HG02973 (cell line): ENCODE measurements around the gene BCAS4.
"Not testable (repeated sequence)": the region's sequence is repeated elsewhere in the genome, so short reads cannot be mapped to it uniquely, and the experiment has no call there.

Experiments
- ATAC-seq: cut with Tn5 transposase; IDR thresholded peaks from one replicate; pipeline ENCODE4 v1.9.1; 2021; ENCODE audit warnings: moderate library complexity; ENCODE audit not compliant: unreplicated experiment

BCAS4 gene, protein sequence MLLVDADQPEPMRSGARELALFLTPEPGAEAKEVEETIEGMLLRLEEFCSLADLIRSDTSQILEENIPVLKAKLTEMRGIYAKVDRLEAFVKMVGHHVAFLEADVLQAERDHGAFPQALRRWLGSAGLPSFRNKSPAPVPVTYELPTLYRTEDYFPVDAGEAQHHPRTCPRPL

DNA sequence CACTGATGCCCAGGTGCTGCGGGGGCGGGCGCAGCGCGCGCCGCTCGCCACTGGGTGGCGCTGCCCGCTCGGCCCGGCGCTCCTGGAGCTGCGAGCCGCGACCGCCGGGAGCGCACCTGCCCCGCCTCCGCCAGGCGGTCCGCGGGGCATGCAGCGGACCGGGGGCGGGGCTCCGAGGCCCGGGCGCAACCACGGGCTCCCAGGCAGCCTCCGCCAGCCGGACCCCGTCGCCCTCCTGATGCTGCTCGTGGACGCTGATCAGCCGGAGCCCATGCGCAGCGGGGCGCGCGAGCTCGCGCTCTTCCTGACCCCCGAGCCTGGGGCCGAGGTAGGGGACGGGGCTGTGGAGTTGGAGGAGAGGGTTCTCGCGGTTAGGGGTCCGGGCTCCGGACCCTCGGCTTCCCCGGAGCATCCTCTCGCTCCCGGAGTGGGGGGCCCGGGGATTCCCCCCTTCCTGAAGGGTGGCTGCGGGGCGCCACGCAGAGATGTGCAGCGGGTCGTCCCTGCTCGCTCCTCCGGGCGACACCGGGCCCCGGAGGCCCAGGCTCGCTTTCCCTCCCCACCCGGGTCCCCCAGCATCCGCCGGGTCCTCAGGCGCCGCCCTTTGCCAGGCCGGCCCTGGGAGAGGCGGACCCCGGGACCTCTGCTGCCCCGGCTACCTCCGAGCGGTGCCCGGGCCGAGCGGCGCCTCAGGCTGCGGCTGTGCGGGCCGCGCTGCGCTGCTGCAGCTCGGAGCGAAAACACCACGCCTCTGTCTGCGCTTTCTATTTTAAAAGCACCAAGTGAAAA is at the start of gene BCAS4:
TSS of gene BCAS4 (plus strand) at position 216 of the 789 bp plus-strand sequence. CDS start at position 239, 23 bp downstream.
- peak; percentile 53 for ATAC-seq

DNA sequence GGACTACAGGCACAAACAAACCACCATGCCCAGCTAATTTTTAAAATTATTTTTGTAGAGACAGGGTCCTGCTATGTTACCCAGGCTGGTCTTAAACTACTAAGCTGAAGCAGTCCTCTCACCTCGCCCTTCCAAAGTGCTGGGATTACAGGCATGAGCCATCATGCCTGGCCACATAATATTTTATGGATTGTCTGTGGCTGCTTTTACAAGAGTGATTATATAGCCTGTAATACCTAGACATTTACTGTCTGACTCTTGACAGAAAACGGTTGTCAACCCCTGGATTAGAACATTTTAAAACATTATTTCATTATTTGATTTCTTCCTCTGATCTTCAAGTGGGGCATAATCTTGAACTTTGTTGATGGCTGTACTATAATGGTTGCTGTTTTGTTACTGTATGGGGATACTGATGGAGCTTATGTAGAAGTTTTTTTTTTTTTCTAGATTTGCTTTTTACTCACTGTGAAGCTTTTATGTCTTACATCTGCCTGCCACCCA is 49.2 kb upstream of the BCAS4 start:
- ATAC-seq, result no peak

DNA sequence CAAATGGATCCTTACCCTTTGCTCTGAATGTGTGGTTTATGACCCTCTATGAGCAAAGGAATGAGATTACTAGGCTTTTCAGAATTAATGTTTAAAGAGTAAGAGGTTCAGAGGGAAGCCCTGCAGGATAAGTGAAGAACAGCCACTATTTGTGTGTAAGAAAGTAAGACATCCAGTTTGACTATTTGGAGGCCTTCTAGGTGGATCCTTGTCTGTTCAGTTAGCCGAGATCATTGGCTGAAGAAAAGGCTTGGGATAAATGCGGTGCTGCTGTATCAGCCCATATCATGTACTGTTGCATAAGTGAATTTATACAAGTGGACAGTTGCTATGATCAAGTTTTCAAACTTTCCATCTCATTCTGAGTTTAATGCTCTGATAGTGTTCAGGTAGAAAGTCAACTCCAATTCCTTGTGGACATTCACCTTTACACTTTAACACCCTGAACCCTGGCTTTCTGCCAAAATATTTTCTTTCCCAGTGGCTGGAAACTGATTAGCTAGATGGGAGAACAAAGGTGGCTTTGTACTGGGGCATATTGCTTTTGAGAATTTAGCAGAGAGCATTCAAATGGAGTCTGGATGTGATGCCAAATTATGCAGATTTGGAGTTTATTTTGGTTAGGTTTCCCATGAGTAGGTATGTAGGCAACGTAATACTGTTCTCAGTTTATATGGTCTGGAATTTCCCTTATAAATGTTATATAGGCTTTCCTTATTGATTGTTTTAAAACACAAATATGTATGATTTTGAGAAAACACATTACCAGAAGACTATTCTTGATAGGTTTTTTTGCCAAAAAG is 48.5 kb upstream of the BCAS4 start:
- no peak for ATAC-seq

DNA sequence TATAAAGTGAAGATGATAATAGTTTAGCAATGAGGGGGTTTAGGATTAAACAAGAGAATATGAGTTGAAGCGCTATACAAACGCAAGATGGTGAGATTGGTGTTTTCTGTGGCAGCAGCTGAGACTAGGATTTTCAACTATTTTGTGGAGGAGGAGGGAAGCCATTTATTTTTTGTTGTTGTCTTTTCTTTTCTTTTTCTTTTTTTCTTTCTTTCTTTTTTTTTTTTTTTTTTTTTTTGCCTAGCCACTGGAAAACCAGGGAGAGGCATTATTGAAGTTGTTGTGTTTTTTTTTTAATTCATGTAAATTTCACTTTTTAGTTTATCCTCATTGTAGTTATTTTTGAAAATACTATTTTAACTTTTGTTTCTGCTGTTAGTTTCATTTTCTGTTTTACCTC is 47.6 kb upstream of the BCAS4 start:
- ATAC-seq, result no peak

DNA sequence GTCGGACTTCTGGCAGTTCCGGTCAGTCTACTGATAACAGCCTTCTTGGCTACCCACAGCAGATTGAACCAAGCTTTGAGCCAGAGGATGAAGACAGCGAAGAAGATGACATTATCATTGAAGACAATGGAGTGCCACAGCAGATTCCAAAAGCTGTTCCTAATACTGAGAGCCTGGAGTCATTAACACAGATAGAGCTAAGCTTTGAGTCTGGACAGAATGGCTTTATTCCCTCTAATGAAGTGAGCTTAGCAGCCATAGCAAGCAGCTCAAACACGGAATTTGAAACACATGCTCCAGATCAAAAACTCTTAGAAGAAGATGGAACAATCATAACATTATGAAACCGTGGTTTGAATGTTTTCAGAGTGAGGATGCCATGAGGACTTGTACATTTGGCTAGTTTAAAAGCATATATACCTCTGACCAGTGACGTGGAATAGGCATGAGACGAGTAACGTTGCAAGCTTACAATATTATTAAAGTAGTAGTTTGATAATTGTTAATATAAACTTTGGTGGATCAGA is 44.7 kb upstream of the BCAS4 start:
- no peak for ATAC-seq

DNA sequence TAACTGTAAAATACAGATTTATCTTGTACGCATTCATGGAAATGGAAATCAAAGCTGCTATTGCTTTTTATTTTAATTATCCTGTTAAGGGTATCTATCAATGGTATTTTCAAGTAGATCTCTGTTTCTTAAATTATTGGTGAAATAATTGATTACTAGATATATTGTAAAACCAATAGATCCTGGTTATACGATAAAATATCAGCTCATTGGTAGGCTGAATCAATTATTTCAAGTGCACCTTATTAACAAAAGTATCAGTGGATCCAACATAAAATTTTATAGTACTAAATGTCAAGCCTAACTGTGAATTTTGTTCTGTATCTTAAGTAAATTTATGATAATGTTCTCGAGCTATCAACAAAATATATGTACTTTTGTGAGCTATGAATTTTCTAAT is 41.7 kb upstream of the BCAS4 start:
- ATAC-seq, result no peak

DNA sequence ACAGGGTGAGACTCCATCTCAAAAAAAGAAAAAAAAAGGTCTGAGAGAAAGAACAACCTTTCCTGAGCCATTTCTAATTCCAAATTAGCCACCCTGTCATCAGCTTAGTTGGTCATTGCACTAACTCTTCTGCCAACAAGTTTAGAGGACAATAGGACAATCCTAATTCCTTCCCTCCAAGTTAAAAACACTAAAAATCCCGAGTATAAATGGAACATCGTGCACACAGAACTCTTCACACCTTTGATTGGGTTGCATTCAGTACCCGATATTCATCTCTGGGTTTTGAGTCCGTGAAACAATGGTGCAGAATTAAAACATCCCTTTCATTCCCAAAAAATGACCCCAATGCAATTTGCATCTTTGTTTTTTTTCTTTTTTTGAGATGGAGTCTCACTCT is 40.4 kb upstream of the BCAS4 start:
- no peak for ATAC-seq

DNA sequence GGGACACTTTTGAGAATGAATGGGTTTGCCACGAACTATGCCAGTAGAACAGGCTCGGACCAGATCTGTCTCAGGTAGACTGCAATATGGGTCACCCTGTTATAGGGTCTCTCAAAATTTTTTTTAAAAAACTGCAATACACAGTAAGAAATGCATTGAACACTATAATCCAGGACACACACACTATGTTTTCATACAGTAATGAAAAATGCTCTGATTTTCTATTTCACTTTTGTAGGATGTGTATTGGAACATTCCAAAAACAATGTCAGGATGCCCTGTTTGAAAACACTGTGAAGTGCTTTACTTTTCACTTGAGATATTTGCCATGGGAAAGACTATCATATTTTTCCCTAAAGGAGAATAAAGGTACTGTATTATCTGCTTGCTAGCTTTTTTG is 38.4 kb upstream of the BCAS4 start:
- no peak for ATAC-seq

DNA sequence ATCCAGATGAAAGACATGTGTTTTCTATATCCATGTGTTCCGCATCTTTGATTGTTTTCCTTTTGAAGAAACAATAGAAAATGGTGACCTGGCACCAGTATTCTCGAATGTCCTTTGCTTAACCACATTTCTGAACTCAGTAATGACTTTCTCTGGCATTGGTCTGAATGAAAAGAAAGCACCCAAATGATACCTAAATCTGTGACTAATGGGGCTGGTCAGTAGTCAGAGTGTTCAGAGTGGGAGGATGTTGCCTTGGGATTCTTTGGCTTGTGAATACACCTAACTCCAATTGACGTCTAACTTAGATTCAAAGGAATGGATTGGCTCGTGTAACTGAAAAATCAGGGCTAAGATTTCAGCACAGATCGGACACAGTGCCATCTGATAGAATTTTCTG is 36.4 kb upstream of the BCAS4 start:
- no peak for ATAC-seq

DNA sequence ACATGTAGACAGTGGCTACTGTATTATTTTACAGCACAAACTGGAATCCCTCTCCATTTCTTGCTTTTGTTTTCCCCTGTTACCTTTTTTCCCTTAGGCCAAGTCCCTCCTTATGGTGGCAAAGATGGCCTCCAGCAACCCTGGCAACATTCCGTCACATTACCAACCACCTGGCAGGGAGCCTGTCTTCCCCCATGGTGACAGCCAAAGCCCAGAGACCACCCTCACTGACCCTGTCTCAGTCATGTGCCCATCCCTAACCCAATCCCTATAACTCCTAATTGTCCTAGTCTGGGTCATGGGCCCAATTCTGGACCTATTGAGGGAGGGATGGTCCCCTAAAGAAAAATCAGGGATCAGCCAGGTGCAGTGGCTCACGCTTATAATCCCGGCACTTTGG is 35.9 kb upstream of the BCAS4 start:
- no peak for ATAC-seq

DNA sequence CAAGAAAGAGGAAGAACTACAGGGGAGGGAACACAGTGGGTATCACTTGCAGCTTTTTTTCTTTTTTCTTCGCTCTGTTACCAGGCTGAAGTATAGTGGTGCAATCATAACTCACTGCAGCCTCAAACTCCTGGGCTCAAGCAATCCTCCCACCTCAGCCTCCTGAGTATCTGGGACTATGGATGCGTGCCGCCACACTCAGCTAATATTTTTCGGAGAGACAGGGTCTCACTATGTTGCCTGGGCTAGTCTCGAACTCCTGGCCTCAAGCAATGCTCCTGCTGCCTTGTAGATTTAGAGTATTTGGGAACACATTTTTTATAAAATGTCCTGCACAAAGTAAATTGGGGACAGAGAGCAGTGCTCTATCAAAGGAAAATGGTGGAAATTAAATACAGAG is 35.2 kb upstream of the BCAS4 start:
- ATAC-seq, result no peak

DNA sequence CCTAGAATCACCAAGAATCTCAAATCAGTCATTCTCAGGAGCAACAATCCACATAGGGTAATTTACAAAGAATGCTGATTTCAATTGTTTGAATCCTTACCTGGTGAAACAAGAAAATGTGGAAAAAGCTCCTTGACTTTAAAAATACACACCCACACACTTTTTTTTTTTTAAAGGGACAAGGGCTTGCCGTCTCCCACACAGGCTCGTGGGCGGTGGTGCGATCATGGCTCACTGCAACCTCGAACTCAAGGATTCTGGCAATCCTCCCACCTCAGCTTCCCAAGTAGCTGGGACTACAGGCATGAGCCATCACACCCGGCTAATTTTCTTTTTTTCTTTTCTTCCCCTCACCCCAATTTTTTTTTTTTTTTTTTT is 32.8 kb upstream of the BCAS4 start:
- ATAC-seq, result no peak

DNA sequence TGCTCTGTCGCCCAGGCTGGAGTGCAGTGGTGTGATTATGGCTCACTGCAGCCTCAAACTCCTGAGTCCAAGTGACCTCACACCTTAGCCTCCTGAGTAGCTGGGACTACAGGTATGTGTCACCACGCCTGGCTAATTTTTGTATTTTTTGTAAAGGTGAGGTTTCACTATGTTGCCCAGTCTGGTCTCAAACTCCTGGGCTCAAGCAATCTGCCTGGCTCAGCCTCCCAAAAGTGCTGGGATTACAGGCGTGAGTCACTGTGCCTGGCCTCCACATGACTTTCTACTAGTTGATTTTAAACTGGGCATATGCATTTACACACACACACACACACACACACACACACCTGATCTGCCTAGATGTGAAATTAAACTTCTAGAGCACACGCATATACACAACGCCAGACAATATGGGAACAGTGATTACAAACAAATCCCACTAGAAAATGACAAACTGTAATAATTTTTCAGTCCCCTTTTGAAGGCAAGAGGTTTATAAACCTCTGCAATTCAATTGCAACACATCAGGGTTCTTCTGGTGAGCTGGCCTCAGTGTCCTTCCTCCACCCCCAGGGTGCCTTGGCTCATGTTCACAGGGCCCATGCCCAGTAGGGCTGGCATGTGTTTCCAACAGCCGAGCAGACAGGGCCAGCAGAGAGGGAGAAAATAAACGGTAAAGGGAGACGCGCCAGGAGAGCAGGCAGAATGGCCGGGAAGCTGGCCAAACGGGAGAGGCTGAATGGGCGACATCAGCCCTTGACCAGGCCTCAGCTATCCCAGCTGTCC is 32.2 kb upstream of the BCAS4 start:
- no peak for ATAC-seq

DNA sequence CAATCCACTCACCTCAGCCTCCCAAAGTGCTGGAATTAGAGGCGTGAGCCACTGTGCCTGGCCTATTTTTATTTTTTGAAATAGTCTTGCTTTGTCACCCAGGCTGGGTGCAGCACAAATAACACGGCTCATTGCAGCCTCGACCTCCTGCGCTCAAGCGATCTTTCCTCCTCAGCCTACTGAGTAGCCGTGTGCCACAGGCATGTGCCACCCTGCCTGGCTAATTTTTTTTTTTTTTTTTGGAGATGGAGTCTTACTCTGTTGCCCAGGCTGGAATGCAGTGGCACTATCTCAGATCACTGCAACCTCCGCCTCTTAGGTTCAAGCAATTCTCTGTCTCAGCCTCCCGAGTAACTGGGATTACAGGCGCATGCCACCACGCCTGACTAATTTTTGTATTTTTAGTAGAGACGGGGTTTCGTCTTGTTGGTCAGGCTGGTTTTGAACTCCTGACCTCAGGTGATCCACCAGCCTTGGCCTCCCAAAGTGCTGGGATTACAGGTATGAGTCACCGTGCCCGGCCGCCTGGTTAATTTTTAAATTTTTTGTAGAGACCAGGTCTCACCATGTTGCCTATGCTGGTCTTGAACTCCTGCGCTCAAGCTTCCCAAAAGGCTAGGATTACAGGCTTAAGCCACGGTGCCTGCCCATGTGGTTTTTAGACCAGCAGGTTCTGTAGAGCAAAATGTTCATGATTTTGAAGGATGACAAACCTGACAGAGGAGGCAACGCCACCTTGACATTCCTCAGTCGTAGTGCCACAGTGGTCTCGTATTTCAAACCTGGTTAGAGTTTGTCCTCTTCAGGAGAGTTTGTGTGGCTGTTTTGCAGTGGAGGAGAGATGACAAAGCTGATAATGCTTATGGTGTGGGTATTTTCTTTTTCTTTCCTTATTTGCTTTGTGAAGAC is 31.1 kb upstream of the BCAS4 start:
- not testable (repeated sequence) for ATAC-seq

DNA sequence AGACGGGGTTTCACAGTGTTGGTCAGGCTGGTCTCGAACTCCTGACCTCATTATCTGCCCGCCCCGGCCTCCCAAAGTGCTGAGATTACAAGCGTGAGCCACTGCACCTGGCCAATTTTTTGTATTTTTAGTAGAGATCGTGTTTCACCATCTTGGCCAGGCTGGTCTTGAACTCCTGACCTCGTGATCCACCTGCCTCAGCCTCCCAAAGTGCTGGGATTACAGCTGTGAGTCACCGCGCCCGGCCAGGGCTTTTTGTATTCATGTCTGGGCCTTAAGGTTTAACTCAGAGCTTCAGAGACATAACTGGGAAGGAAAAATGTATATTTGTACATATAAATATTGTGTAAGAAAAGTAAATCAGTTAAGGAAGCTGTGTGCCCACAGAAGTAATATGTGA is 29.6 kb upstream of the BCAS4 start:
- ATAC-seq, result not testable (repeated sequence)

DNA sequence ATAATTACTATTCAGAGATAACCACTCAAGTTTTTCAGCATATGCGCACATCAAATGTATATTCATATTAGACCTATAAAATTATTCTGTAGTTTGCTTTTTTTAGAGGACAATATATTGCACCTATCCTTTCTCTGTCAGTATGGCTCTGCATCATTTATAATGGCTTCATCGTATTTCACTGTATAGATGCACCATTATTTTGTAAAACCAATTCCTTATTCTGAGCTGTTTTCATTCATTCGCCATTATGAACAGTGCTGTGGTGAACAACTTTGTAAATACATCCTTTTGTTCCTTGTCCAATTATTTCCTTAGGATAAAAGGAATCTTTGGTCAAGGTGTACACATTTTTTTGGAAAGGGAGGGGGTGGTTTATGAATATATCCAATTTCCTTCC is 29.2 kb upstream of the BCAS4 start:
- ATAC-seq, result no peak

DNA sequence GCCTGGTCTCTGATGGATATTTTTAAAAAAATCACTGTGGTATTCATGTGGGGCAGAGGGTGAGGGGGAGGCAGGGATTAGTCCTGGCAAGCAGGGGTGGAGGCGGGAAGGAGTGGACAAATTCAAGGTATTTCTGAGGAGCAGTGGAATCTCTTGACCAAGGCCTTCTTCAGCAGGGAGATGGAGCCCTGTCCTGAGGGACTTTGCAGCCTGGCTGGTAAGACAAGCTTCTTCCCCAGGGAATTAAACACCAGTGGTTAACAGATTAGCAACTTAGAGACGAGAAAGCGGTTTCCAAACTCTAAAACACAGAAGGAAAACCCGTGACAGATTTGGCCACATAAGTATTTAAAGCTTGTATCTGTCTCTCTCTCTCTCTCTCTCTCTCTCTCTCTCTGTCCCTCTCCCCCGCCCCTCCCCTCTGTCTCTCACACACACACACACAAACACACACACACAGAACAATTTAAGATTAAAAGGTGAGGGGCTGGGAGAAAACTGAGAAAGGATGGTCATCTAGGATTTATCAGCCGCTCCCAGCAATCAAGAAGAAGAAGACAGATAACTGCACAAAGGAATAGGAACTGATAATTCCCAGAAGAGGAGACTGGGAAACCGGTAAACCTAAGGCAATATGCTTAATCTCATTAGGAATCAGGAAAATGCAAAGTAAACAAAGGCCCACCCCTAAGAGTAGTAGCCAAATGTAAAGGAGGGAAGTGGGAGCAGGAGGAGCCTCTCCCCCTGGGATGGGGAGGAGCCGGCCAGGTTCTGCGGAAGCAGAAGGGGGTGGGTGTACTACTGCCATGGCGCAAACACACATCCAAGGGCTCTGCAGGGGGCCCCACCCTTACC is 27.7 kb upstream of the BCAS4 start:
- ATAC-seq, result not testable (repeated sequence)

DNA sequence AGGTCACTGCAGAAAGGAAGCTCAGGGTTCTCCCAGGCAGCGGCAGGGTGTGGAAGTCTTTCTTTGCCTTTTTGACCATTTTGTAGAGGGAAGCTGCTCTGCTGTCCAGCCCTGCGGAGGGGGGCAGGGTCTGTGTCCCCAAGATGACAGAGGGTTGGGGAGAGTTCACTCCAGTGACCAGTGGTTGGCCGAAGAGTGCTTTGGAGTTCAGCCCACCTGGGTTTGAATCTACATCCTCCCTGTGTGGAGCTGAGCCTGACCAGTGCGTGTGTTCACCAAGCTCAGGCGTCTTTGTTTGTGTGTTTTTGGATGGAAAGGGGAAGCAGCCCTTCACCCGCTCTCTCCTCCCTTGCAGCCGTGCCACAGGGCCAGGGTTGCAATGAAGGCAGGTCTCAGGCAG is 25.9 kb upstream of the BCAS4 start:
- not testable (repeated sequence) for ATAC-seq
